Nephron (organoid): Measurements from ENCODE around the gene UBAC2.

ENCODE experiments used
- H3K27ac Mint-ChIP-seq, 3 experiments: 2 replicates each; pipeline ENCODE4 v1.8.0; 2020; ENCODE audit warnings: mixed read lengths in 3 of 3, mild to moderate bottlenecking in 2 of 3, moderate library complexity in 1 of 3
- H3K27me3 Mint-ChIP-seq: 2 replicates; pipeline ENCODE4 v1.8.0; 2021; ENCODE audit warnings: low read depth, mild to moderate bottlenecking, moderate library complexity, mixed read lengths
- H3K36me3 Mint-ChIP-seq: 2 replicates; pipeline ENCODE4 v1.8.0; 2020; ENCODE audit warnings: low read depth, mixed read lengths
- H3K4me1 Mint-ChIP-seq: 2 replicates; pipeline ENCODE4 v1.8.0; 2020; ENCODE audit warnings: mixed read lengths
- H3K4me3 Mint-ChIP-seq, 3 experiments: 2 replicates each; pipeline ENCODE4 v1.8.0; 2020; ENCODE audit warnings: mild to moderate bottlenecking in 3 of 3, mixed read lengths in 3 of 3, moderate library complexity in 2 of 3
- H3K9me3 Mint-ChIP-seq: 2 replicates; pipeline ENCODE4 v1.8.0; 2020; ENCODE audit warnings: mixed read lengths
- CTCF ChIP-seq, 3 experiments: fragments of 200-600 bp; sonication (generic); IDR thresholded peaks; one replicate each; pipeline ENCODE4 v1.5.0; 2021; ENCODE audit warnings: antibody characterized with exemption in 3 of 3; ENCODE audit not compliant: unreplicated experiment in 3 of 3

UBAC2 gene

DNA sequence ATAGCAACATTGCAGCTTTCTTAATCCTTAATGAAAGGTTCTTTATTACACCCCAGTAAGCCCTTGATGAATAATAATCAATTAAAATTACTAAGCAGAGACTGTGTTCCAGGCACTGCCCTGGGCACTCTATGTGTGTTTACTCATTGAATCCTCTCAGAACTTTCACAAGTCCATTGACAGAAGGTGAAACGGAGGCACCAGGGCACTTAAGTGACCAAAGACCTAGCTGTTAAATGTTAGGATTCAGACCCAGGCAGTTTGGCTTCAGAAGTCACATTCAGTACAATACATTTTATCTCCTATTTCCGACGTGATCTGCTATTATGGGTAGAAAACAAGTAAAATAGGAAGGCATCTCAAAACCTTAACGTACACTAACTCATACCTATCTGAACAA is 103.9 kb downstream of the UBAC2 start:
- peaks cover 13% of the 10 kb centered on the region for H3K36me3 Mint-ChIP-seq
- peaks cover 26% of the 10 kb centered on the region for H3K4me1 Mint-ChIP-seq
- no peaks in the 10 kb centered on the region for H3K9me3 Mint-ChIP-seq
- TF ChIP-seq CTCF (IDR thresholded peaks at IDR 0.05; ENCODE audit: unreplicated experiment in 3 of 3), result no peak
- H3K4me3 Mint-ChIP-seq, result no peak overlapping the region
- no peak overlapping the region for H3K27ac Mint-ChIP-seq
- H3K27me3 Mint-ChIP-seq, result peaks cover 3% of the 10 kb centered on the region

GRCh38 chr13:99305158-99305557 is 104.5 kb downstream of the UBAC2 start:
- Mint-ChIP-seq H3K36me3 (peaks cover 13% of the 10 kb centered on the region), H3K4me1 (peaks cover 28% of the 10 kb centered on the region)
- no peak for TF ChIP-seq CTCF (IDR thresholded peaks at IDR 0.05; ENCODE audit: unreplicated experiment in 3 of 3)

GRCh38 chr13:99305566-99305965 is 104.9 kb downstream of the UBAC2 start:
- no peak overlapping the region for H3K27ac Mint-ChIP-seq
- H3K36me3 Mint-ChIP-seq, result peaks cover 13% of the 10 kb centered on the region
- H3K9me3 Mint-ChIP-seq, result no peaks in the 10 kb centered on the region
- H3K4me3 Mint-ChIP-seq, result no peak overlapping the region
- peaks cover 3% of the 10 kb centered on the region for H3K27me3 Mint-ChIP-seq
- no peak for TF ChIP-seq CTCF (IDR thresholded peaks at IDR 0.05; ENCODE audit: unreplicated experiment in 3 of 3)
- peaks cover 31% of the 10 kb centered on the region for H3K4me1 Mint-ChIP-seq

More at GRCh38 chr13:99305158-99305557, 104.5 kb downstream of the UBAC2 start:
- Mint-ChIP-seq H3K27me3 (peaks cover 3% of the 10 kb centered on the region), H3K9me3 (no peaks in the 10 kb centered on the region), H3K4me3 (no peak overlapping the region), H3K27ac (no peak overlapping the region)

DNA sequence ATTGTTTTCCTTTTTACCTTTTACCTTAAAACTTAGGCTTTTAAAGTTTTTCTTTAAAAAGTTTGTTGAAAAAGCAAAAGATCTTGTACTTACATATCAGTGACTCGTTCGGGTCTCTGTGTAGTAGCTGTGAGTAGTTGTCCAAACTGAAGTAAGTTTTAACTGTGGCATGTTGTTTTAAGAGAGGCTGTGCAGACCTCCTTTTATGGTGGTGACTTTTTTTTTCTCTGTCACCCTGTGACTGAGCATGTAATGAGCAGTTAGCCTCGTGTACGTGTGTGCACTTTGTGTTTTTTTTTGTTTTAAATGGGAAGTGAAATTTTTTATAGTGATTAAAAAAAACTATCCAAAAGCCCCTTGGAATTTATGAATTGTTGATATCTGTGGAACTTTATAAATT is 106.6 kb downstream of the UBAC2 start, which contains the start of gene GPR183:
TSS of gene GPR183 (minus strand) at position 153 of the 400 bp plus-strand sequence. CDS start 11,254 bp downstream, outside the sequence.
- Mint-ChIP-seq H3K27me3 (peaks cover 3% of the 10 kb centered on the region), H3K36me3 (peaks cover 13% of the 10 kb centered on the region), H3K4me1 (peaks cover 42% of the 10 kb centered on the region), H3K4me3 (no peak within 1 kb of the TSS), H3K9me3 (no peaks in the 10 kb centered on the region), H3K27ac (peak within 1 kb of the TSS in 2 of 3 experiments; percentile 8 to 45)
- TF ChIP-seq CTCF (IDR thresholded peaks at IDR 0.05; ENCODE audit: unreplicated experiment in 3 of 3), result no peak

DNA sequence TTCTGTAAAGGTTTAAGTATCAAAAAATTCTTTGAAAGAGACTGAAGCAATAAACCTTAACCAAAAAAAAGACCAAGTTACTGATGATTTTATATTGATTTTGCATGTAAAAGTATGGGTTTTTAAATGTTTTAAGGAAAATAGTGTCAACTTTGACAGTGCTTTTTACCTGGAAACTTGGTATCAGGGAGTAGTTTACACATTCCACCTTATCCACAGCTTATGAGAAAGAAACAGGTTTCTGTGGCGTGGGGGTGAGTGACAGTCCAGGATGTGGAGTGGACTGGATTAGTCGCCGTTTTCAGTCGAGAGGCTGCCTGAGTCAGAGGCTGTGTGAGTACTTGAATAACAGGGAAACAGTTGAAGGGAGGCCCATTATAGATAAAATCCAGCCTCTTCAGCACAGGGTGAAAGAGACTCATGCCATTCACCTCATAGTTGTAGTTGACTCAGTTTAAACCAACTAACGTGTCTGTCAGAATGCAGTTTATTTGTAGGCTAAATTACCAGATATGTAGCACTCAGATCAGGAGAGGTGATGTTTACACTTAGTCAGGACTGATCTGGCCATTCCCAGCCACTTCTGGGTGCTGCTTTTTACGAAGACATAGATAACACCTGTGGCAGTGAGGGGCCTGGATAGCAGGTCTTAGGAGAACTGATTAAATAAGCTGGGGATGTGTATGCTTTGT is 107.1 kb downstream of the UBAC2 start:
- no peak for TF ChIP-seq CTCF (IDR thresholded peaks at IDR 0.05; ENCODE audit: unreplicated experiment in 3 of 3)
- H3K27me3 Mint-ChIP-seq, result peaks cover 3% of the 10 kb centered on the region
- H3K4me1 Mint-ChIP-seq, result peaks cover 47% of the 10 kb centered on the region
- H3K36me3 Mint-ChIP-seq, result peaks cover 17% of the 10 kb centered on the region
- H3K27ac Mint-ChIP-seq, result peak overlapping the region in 1 of 3 experiments; percentile 45
- no peaks in the 10 kb centered on the region for H3K9me3 Mint-ChIP-seq
- H3K4me3 Mint-ChIP-seq, result no peak overlapping the region
